Stomach (tissue), 4 donors: ENCODE measurements around the gene KLF9.

Experiments
- CTCF ChIP-seq, 7 experiments: fragments of 450-650 bp in 4 of 7; fragments of 200-600 bp in 3 of 7; sonication (generic) in 3 of 7; IDR thresholded peaks; one replicate each; pipeline ENCODE4 v1.5.1; 2016 to 2019; ENCODE audit warnings: antibody characterized with exemption in 7 of 7, control low read depth in 2 of 7, mild to moderate bottlenecking in 1 of 7
- EP300 ChIP-seq: sonication (generic); formaldehyde crosslinking; IDR thresholded peaks from one replicate; pipeline ENCODE4 v1.6.1; 2017; ENCODE audit warnings: antibody characterized with exemption
- POLR2A ChIP-seq, 4 donors: fragments of 450-650 bp; IDR thresholded peaks; one replicate each; pipeline ENCODE4 v1.6.1; 2016; ENCODE audit warnings: antibody characterized with exemption in 4 of 4, control low read depth in 2 of 4, mild to moderate bottlenecking in 1 of 4, moderate library complexity in 1 of 4
- POLR2AphosphoS5 ChIP-seq, 3 donors: sonication (generic); formaldehyde crosslinking; IDR thresholded peaks; one replicate each; pipeline ENCODE4 v1.6.1; 2016; ENCODE audit warnings: antibody characterized with exemption in 3 of 3

- TF ChIP-seq CTCF (IDR thresholded peaks at IDR 0.05) (no peak), POLR2A (IDR thresholded peaks at IDR 0.05) (no peak), POLR2AphosphoS5 (IDR thresholded peaks at IDR 0.05) (no peak), EP300 (no peak)
These were observed 1.0 kb upstream of the KLF9 start for GRCh38 chr9:70415476-70415875.
